Gastroesophageal sphincter (tissue), 4 donors: ENCODE measurements around the gene EPOP. TPM values are rescaled to one million over a fixed set of nuclear protein-coding genes. Genes with fewer than 3 reads are reported as not detected.

Source experiments
- ATAC-seq: fragments of 150-250 bp; one replicate; pipeline ENCODE4 v1.9.1; 2016; ENCODE audit warnings: mild to moderate bottlenecking, moderate library complexity
- H3K27ac ChIP-seq, 4 donors: fragments of 200-600 bp; sonication (generic) in 3 of 4; 1 replicate in 3 of 4; 2 replicates in 1 of 4; pipeline ENCODE4 v1.5.1; 2016 to 2019
- H3K27me3 ChIP-seq: fragments of 200-600 bp; sonication (generic); one replicate; pipeline ENCODE4 v1.5.1; 2019
- H3K36me3 ChIP-seq, 2 donors: fragments of 200-600 bp; sonication (generic); one replicate each; pipeline ENCODE4 v1.5.1; 2019; ENCODE audit warnings: control low read depth in 1 of 2
- H3K4me1 ChIP-seq, 3 donors: fragments of 200-600 bp; sonication (generic); 1 replicate in 2 of 3; 2 replicates in 1 of 3; pipeline ENCODE4 v1.5.1; 2016 to 2019; ENCODE audit warnings: control low read depth in 2 of 3
- H3K4me3 ChIP-seq, 2 donors: fragments of 200-600 bp; sonication (generic); one replicate each; pipeline ENCODE4 v1.5.1; 2019; ENCODE audit warnings: mild to moderate bottlenecking in 1 of 2, moderate library complexity in 1 of 2
- H3K9me3 ChIP-seq, 3 donors: fragments of 200-600 bp; sonication (generic); one replicate each; pipeline ENCODE4 v1.5.1; 2017 to 2019; ENCODE audit warnings: control low read depth in 2 of 3
- EP300 ChIP-seq: sonication (generic); formaldehyde crosslinking; IDR thresholded peaks from one replicate; pipeline ENCODE4 v1.6.1; 2017; ENCODE audit warnings: antibody characterized with exemption, mild to moderate bottlenecking
- POLR2A ChIP-seq, 2 donors: fragments of 450-650 bp; IDR thresholded peaks; one replicate each; pipeline ENCODE4 v1.6.1; 2017; ENCODE audit warnings: antibody characterized with exemption in 2 of 2, mild to moderate bottlenecking in 2 of 2, moderate library complexity in 1 of 2
- POLR2AphosphoS5 ChIP-seq: sonication (generic); formaldehyde crosslinking; IDR thresholded peaks from one replicate; pipeline ENCODE4 v1.6.1; 2017; ENCODE audit warnings: antibody characterized with exemption
- WGBS, 2 donors: methylation state at CpG; one replicate each; pipeline ENCODE4 v1.1.5; 2018; ENCODE audit warnings: low coverage in 1 of 2; 5-methylcytosine and 5-hydroxymethylcytosine counted together
- total RNA-seq, 4 donors: library from RNA; depleted of rRNA; stranded (reverse); fragments of >200 nt; gene quantifications; one replicate each; pipeline ENCODE4 v1.1.0, GENCODE V29; 2016
- TF ChIP-seq, protein P1 (sequence below), 4 experiments: fragments of 200-600 bp in 2 of 4; fragments of 450-650 bp in 2 of 4; sonication (generic) in 1 of 4; IDR thresholded peaks; one replicate each; pipeline ENCODE4 v1.5.1; 2017 to 2019; ENCODE audit warnings: antibody characterized with exemption in 4 of 4, mild to moderate bottlenecking in 2 of 4, moderate library complexity in 2 of 4

The EPOP gene
- total RNA-seq, 4 donors from 2014 or later, result 0.31 to 3.5 (median 1.5) TPM

GRCh38 chr17:38676706-38677504 lies 2.1 kb upstream of the EPOP start:
- 13 to 15% methylated on average over 1 to 4 of the region's 9 CpGs for WGBS, 2 donors
- Histone ChIP-seq H3K27me3 (peaks cover 49% of the 10 kb centered on the region), H3K4me1 (peaks cover 0 to 42% (median 23%) of the 10 kb centered on the region in 3 donors), H3K4me3 (no peak overlapping the region), H3K36me3 (no peaks in the 10 kb centered on the region), H3K9me3 (no peaks in the 10 kb centered on the region), H3K27ac (peak overlapping the region in 2 of 4 donors; percentile 3 to 35)
- ATAC-seq, result peak; percentile 74
- TF ChIP-seq POLR2A (IDR thresholded peaks at IDR 0.05) (no peak), POLR2AphosphoS5 (peak; percentile 34), EP300 (no peak)
- TF ChIP-seq, protein P1, sequence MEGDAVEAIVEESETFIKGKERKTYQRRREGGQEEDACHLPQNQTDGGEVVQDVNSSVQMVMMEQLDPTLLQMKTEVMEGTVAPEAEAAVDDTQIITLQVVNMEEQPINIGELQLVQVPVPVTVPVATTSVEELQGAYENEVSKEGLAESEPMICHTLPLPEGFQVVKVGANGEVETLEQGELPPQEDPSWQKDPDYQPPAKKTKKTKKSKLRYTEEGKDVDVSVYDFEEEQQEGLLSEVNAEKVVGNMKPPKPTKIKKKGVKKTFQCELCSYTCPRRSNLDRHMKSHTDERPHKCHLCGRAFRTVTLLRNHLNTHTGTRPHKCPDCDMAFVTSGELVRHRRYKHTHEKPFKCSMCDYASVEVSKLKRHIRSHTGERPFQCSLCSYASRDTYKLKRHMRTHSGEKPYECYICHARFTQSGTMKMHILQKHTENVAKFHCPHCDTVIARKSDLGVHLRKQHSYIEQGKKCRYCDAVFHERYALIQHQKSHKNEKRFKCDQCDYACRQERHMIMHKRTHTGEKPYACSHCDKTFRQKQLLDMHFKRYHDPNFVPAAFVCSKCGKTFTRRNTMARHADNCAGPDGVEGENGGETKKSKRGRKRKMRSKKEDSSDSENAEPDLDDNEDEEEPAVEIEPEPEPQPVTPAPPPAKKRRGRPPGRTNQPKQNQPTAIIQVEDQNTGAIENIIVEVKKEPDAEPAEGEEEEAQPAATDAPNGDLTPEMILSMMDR (IDR thresholded peaks at IDR 0.05), result peak in 3 of 4 experiments; percentile 95 to 99 (median 99)

DNA sequence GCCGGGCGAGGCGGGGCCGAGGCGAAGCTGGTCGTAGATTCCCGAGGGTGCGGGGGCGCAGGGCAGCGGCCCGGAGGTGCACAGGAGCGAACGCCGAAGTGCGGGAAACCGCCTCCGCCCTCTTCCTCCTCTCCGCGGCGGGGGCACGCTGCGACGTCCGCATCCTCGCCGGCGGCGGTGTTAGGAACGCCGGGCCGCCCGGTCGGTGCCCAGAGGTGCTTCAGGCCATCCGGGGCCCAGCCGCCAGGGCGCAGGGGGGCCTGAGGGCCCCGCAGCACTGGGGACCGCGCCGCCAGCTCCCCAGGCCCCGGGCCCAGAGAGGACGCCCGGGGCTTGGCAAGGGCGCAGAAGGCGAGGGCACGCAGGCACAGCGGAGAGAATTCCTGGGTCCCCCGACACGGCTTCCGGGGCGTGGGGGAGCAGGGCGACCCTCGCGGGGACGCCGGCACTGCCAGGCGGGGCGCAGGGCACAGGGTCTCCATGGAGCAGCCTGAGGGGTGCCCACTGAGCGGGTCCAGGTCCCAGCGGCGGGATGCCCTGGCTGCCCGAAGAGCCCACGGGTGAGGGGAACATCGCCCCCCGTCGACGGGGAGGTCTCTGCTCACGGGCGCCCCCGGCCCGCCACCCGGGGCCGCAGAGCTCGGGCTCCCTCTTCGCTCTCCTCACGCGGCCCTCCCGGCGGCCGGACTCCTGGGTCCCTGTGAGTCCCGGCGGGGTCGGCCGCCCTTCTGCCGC lies 576 bp downstream of the EPOP start:
- TF ChIP-seq POLR2AphosphoS5, result no peak
- no peak for TF ChIP-seq EP300
- TF ChIP-seq, protein P1 (IDR thresholded peaks at IDR 0.05), result no peak
- no peak for TF ChIP-seq POLR2A (IDR thresholded peaks at IDR 0.05)
- peak overlapping the region; percentile 30 to 72 for H3K4me3 ChIP-seq
- no peaks in the 10 kb centered on the region for H3K36me3 ChIP-seq
- no peaks in the 10 kb centered on the region for H3K9me3 ChIP-seq
- peak overlapping the region in 2 of 4 donors; percentile 66 to 76 for H3K27ac ChIP-seq
- no CpG with 5 or more reads among the region's 85 CpGs for WGBS, 2 donors
- H3K27me3 ChIP-seq, result peaks cover 76% of the 10 kb centered on the region
- H3K4me1 ChIP-seq, result peaks cover 0 to 42% (median 23%) of the 10 kb centered on the region in 3 donors
- peak; percentile 3 for ATAC-seq

DNA sequence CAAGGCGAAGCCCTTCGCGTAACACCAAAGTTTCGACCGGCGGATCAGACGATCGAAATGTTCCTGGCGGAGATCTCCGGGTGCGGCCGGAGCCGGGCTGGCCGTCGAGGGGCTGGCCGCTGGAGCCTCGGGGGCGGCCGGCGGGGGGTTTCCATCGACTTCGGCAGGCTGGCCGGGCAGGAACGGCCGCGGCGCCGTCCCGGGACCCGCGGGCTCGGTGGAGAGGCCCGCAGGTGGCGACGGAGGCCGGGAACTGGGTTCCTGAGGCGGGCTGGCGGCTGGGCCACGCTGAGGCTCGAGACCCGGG lies 1.1 kb downstream of the EPOP start:
- WGBS, 2 donors, result 0% methylated on average over 2 of the region's 41 CpGs; no CpG with 5 or more reads in 1 of the 2 donors
- H3K4me3 ChIP-seq, result peak overlapping the region in 1 of 2 donors; percentile 72
- no peak for ATAC-seq
- TF ChIP-seq POLR2AphosphoS5 (no peak), EP300 (no peak), POLR2A (IDR thresholded peaks at IDR 0.05) (no peak)
- TF ChIP-seq, protein P1 (IDR thresholded peaks at IDR 0.05), result peak in 2 of 4 experiments; percentile 9 to 32
- H3K27ac ChIP-seq, result peak overlapping the region in 1 of 4 donors; percentile 76
- H3K9me3 ChIP-seq, result no peaks in the 10 kb centered on the region
- H3K36me3 ChIP-seq, result no peaks in the 10 kb centered on the region
- H3K27me3 ChIP-seq, result peaks cover 82% of the 10 kb centered on the region
- peaks cover 0 to 42% (median 23%) of the 10 kb centered on the region in 3 donors for H3K4me1 ChIP-seq

- peaks cover 85% of the 10 kb centered on the region for H3K27me3 ChIP-seq
- peak overlapping the region in 1 of 2 donors; percentile 72 for H3K4me3 ChIP-seq
- H3K4me1 ChIP-seq, result peaks cover 0 to 42% (median 23%) of the 10 kb centered on the region in 3 donors
- H3K9me3 ChIP-seq, result no peaks in the 10 kb centered on the region
- TF ChIP-seq, protein P1 (IDR thresholded peaks at IDR 0.05), result no peak
- no peak for TF ChIP-seq EP300
- TF ChIP-seq POLR2A (IDR thresholded peaks at IDR 0.05), result no peak
- TF ChIP-seq POLR2AphosphoS5, result no peak
- H3K27ac ChIP-seq, result peak overlapping the region in 1 of 4 donors; percentile 76
- H3K36me3 ChIP-seq, result no peaks in the 10 kb centered on the region
- 28 to 37% methylated on average over 3 to 6 of the region's 46 CpGs for WGBS, 2 donors
- ATAC-seq, result no peak
These were observed 1.7 kb downstream of the EPOP start for GRCh38 chr17:38672788-38673706.
